GM06990 (cell line): Measurements from ENCODE around the gene WDR49.
"Not testable (repeated sequence)": the region's sequence is repeated elsewhere in the genome, so short reads cannot be mapped to it uniquely, and the experiment has no call there.

Source experiments
- DNase-seq: peaks from one replicate; pipeline ENCODE4 v3.0.0-alpha.2; 2011; ENCODE audit not compliant: insufficient read length; ENCODE audit errors: extremely low read depth
- H3K27me3 ChIP-seq: replicated peaks from 2 replicates; pipeline ENCODE4 v1.6.0; 2011; ENCODE audit warnings: low read length; ENCODE audit not compliant: control insufficient read depth, insufficient read depth
- H3K36me3 ChIP-seq: 2 replicates; pipeline ENCODE4 v1.5.1; 2011; ENCODE audit warnings: low read length; ENCODE audit not compliant: control insufficient read depth, insufficient read depth
- H3K4me3 ChIP-seq: replicated peaks from 2 replicates; pipeline ENCODE4 v1.5.1; 2011; ENCODE audit warnings: low read depth, mild to moderate bottlenecking, control low read depth, low read length
- TF ChIP-seq, protein P1 (sequence below): IDR thresholded peaks from 2 replicates; pipeline ENCODE4 v1.5.1; 2011; ENCODE audit warnings: low read length, control low read depth, mild to moderate bottlenecking, inconsistent platforms; ENCODE audit not compliant: insufficient read depth, poor library complexity, severe bottlenecking

Gene WDR49

DNA sequence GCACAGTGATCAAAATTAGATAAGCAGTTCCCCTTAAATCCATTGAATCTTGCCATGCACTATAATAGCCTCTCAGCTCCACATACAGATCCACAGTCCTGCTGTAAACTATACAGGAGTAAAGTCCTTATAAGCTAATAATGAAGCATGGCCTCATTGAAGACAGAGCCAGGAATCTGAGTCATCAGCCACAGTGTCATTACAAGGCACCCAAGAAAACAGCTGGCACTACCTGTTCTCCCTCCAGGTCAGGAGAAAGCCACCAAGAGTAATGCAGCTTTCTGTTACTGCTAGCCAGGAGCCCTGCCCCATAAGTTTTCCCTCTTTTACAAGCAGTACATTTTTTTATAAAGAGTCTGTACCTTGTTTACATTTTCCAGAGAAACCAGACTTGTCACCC lies 27.3 kb downstream of the WDR49 start:
- Histone ChIP-seq H3K27me3 (no peaks in the 10 kb centered on the region; the same call in 1 of the 2 replicates), H3K36me3 (no peaks in the 10 kb centered on the region), H3K4me3 (no peak overlapping the region)
- TF ChIP-seq, protein P1, sequence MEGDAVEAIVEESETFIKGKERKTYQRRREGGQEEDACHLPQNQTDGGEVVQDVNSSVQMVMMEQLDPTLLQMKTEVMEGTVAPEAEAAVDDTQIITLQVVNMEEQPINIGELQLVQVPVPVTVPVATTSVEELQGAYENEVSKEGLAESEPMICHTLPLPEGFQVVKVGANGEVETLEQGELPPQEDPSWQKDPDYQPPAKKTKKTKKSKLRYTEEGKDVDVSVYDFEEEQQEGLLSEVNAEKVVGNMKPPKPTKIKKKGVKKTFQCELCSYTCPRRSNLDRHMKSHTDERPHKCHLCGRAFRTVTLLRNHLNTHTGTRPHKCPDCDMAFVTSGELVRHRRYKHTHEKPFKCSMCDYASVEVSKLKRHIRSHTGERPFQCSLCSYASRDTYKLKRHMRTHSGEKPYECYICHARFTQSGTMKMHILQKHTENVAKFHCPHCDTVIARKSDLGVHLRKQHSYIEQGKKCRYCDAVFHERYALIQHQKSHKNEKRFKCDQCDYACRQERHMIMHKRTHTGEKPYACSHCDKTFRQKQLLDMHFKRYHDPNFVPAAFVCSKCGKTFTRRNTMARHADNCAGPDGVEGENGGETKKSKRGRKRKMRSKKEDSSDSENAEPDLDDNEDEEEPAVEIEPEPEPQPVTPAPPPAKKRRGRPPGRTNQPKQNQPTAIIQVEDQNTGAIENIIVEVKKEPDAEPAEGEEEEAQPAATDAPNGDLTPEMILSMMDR = no peak
- no peak for DNase-seq

DNA sequence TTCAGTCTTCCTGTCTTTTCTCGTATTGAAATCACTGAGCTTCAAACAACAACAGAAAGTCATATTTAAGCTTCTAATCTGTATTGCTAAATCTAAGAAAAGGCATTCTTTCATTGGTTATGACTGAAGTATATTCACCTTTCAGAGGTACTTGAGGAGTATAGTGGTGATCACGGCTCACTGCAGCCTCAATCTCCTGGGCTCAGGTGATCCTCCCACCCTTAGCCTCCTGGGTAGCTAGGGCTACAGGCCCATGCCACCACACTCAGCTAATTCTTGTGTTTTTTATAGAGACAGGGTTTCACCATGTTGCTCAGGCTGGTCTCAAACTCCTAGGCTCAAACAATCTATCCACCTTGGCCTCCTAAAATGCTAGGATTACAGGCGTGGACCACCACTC lies 38.7 kb downstream of the WDR49 start:
- TF ChIP-seq, protein P1 = no peak
- Histone ChIP-seq H3K27me3 (no peaks in the 10 kb centered on the region), H3K36me3 (no peaks in the 10 kb centered on the region), H3K4me3 (no peak overlapping the region)
- no peak for DNase-seq

DNA sequence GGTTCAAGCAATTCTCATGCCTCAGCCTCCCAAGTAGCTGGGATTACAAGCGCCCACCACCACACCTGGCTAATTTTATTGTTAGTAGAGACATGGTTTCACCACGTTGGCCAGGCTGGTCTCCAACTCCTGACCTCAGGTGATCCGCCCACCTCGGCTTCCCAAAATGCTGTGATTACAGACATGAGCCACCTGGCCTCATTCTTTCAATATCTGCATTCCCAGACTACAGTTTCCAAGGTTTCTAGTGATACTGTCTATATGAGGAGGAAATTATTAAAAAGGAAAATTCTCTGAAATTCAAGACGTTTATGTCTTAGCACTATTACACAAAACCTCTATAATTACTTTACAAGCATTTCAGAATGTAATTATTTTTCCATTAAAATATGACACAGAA lies 39.5 kb downstream of the WDR49 start:
- not testable (repeated sequence) for H3K27me3 ChIP-seq, DNase-seq, H3K36me3 ChIP-seq, H3K4me3 ChIP-seq

DNA sequence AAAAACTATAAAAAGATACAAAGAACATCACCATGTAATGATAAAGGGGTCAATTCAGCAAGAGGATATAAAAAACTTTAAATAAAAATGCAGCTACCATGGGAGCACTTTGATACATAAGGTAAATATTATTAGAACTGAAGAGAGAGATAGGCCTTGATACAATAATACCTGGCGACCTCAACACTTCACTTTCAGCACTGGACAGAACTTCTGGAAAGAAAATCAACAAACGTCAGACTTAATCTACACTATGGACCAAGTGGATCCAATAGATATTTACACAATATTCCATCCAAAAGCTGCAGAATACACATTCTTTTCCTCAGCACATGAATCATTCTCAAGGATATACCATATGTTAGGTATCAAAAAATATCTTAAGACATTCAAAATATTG lies 42.0 kb downstream of the WDR49 start:
- TF ChIP-seq, protein P1 = no peak
- Histone ChIP-seq H3K27me3 (no peaks in the 10 kb centered on the region), H3K36me3 (no peaks in the 10 kb centered on the region), H3K4me3 (no peak overlapping the region)
- DNase-seq = no peak

DNA sequence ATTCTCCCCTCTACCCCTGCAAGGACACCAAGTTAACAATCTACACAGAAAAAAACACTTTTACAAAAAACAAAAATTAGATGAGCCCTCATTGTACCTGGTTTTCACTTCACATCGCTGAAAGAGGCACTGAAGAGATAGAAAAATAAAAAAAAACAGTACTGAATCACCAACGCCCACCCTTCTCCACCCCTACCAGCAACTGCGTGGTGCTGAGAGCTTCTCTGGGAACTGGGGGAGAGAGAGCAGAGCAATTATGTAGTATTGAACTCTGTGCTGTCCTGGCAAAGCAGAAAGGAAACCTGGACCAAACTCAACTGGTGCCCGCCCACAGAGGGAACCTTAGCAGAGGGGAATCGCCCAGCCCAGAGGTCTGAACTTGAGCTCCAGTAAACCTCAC lies 44.6 kb downstream of the WDR49 start:
- DNase-seq = no peak
- H3K4me3 ChIP-seq = no peak overlapping the region
- no peaks in the 10 kb centered on the region for H3K36me3 ChIP-seq
- TF ChIP-seq, protein P1 = no peak
- H3K27me3 ChIP-seq = no peaks in the 10 kb centered on the region

DNA sequence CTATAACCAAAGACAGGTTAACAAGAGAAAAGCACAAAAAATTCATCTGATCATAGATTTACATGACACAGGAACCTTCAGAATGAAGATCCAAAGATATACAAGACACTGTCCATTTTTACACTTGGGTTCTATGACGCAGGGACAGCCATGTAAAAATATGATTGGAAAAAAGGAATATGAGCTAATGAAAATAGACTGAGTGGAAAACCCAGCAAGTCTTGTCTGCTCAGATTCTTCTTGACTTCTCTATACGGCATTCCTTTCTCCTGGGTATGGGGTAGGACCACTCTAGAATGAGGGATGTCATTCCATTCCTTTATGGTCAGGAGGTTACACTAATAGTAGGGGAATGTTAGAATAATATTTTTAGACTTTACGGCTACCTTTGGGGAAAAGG lies 46.9 kb downstream of the WDR49 start:
- no peaks in the 10 kb centered on the region for H3K36me3 ChIP-seq
- no peak overlapping the region for H3K4me3 ChIP-seq
- H3K27me3 ChIP-seq = no peaks in the 10 kb centered on the region
- DNase-seq = no peak
- TF ChIP-seq, protein P1 = no peak
